ENCODE data around the gene NCF2. TPM values are rescaled to one million over a fixed set of nuclear protein-coding genes. Genes with fewer than 3 reads are reported as not detected.

Gene NCF2
- total and polyA plus RNA-seq, 4 donors: 38.7 to 193 (median 74.3) TPM

- Histone ChIP-seq H3K27ac (ENCODE audit: low read depth in 1 of 2, low read length in 1 of 2) (peak overlapping the region; percentile 88 to 99), H3K27me3 (ENCODE audit: control insufficient read depth in 3 of 3, insufficient read depth in 3 of 3, low read length in 2 of 3) (peaks cover 0 to 4% (median 0%) of the 10 kb centered on the region in 3 donors), H3K4me1 (ENCODE audit: control insufficient read depth in 5 of 5, insufficient read depth in 5 of 5, low read length in 5 of 5) (peaks cover 1 to 32% (median 10%) of the 10 kb centered on the region in 5 donors), H3K9me3 (ENCODE audit: control insufficient read depth in 4 of 4, insufficient read depth in 3 of 4, low read length in 3 of 4) (no peaks in the 10 kb centered on the region), H3K36me3 (ENCODE audit: control insufficient read depth in 4 of 4, insufficient read depth in 4 of 4, low read length in 4 of 4) (peaks cover 0 to 8% (median 1%) of the 10 kb centered on the region in 4 donors), H3K4me3 (peak overlapping the region; percentile 95), H3K9ac (ENCODE audit: insufficient read depth in 1 of 2, low read length in 2 of 2) (peak overlapping the region in 1 of 2 donors; percentile 70)
- TF ChIP-seq, protein P1, sequence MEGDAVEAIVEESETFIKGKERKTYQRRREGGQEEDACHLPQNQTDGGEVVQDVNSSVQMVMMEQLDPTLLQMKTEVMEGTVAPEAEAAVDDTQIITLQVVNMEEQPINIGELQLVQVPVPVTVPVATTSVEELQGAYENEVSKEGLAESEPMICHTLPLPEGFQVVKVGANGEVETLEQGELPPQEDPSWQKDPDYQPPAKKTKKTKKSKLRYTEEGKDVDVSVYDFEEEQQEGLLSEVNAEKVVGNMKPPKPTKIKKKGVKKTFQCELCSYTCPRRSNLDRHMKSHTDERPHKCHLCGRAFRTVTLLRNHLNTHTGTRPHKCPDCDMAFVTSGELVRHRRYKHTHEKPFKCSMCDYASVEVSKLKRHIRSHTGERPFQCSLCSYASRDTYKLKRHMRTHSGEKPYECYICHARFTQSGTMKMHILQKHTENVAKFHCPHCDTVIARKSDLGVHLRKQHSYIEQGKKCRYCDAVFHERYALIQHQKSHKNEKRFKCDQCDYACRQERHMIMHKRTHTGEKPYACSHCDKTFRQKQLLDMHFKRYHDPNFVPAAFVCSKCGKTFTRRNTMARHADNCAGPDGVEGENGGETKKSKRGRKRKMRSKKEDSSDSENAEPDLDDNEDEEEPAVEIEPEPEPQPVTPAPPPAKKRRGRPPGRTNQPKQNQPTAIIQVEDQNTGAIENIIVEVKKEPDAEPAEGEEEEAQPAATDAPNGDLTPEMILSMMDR (IDR thresholded peaks at IDR 0.05; ENCODE audit: control extremely low read depth, extremely low read depth): no peak
- ATAC-seq (ENCODE audit: insufficient read depth, low FRiP score): no peak
- DNase-seq: peak in 1 of 3 donors; percentile 15
- WGBS, 2 donors: 0 to 1% methylated on average over 10 of the region's 10 CpGs
Observed at GRCh38 chr1:183634429-183635065, 44.3 kb upstream of the NCF2 start.

GRCh38 chr1:183633676-183634343 is 43.6 kb upstream of the NCF2 start:
- H3K27me3 ChIP-seq (ENCODE audit: control insufficient read depth in 3 of 3, insufficient read depth in 3 of 3, low read length in 2 of 3): peaks cover 0 to 3% (median 0%) of the 10 kb centered on the region in 3 donors
- 0% methylated on average over 1 of the region's 1 CpG for WGBS, 2 donors
- H3K4me1 ChIP-seq (ENCODE audit: control insufficient read depth in 5 of 5, insufficient read depth in 5 of 5, low read length in 5 of 5): peaks cover 1 to 32% (median 10%) of the 10 kb centered on the region in 5 donors

GRCh38 chr1:183632964-183633363 is 42.7 kb upstream of the NCF2 start:
- TF ChIP-seq, protein P1 (IDR thresholded peaks at IDR 0.05; ENCODE audit: control extremely low read depth, extremely low read depth): no peak
- Histone ChIP-seq H3K4me3 (no peak overlapping the region), H3K27me3 (ENCODE audit: control insufficient read depth in 3 of 3, insufficient read depth in 3 of 3, low read length in 2 of 3) (no peaks in the 10 kb centered on the region), H3K9me3 (ENCODE audit: control insufficient read depth in 4 of 4, insufficient read depth in 3 of 4, low read length in 3 of 4) (no peaks in the 10 kb centered on the region), H3K4me1 (ENCODE audit: control insufficient read depth in 5 of 5, insufficient read depth in 5 of 5, low read length in 5 of 5) (peaks cover 1 to 32% (median 14%) of the 10 kb centered on the region in 5 donors), H3K27ac (ENCODE audit: low read depth in 1 of 2, low read length in 1 of 2) (no peak overlapping the region), H3K36me3 (ENCODE audit: control insufficient read depth in 4 of 4, insufficient read depth in 4 of 4, low read length in 4 of 4) (peaks cover 0 to 18% (median 6%) of the 10 kb centered on the region in 4 donors), H3K9ac (ENCODE audit: insufficient read depth in 1 of 2, low read length in 2 of 2) (peak overlapping the region in 1 of 2 donors; percentile 44)
- DNase-seq: no peak
- WGBS, 2 donors: 38 to 58% methylated on average over 1 of the region's 1 CpG
- no peak for ATAC-seq (ENCODE audit: insufficient read depth, low FRiP score)

More at GRCh38 chr1:183633676-183634343, 43.6 kb upstream of the NCF2 start:
- Histone ChIP-seq H3K27ac (ENCODE audit: low read depth in 1 of 2, low read length in 1 of 2) (peak overlapping the region in 1 of 2 donors; percentile 41), H3K36me3 (ENCODE audit: control insufficient read depth in 4 of 4, insufficient read depth in 4 of 4, low read length in 4 of 4) (peaks cover 0 to 12% (median 2%) of the 10 kb centered on the region in 4 donors), H3K9ac (ENCODE audit: insufficient read depth in 1 of 2, low read length in 2 of 2) (peak overlapping the region in 1 of 2 donors; percentile 70), H3K4me3 (no peak overlapping the region), H3K9me3 (ENCODE audit: control insufficient read depth in 4 of 4, insufficient read depth in 3 of 4, low read length in 3 of 4) (no peaks in the 10 kb centered on the region)
- DNase-seq (peak in 2 of 3 donors; percentile 74 to 77), ATAC-seq (ENCODE audit: insufficient read depth, low FRiP score) (no peak)
- TF ChIP-seq, protein P1 (IDR thresholded peaks at IDR 0.05; ENCODE audit: control extremely low read depth, extremely low read depth): peak; percentile 0
